Right atrium auricular region (tissue), 2 donors: ENCODE results near the gene CIB4. TPM values are rescaled to one million over a fixed set of nuclear protein-coding genes. Genes with fewer than 3 reads are reported as not detected.

Source experiments
- DNase-seq: peaks from one replicate; pipeline ENCODE4 v3.0.0-alpha.2; 2019; ENCODE audit warnings: low spot score
- H3K27ac ChIP-seq, 2 donors: fragments of 200-600 bp; sonication (generic); 1 replicate in 1 of 2; 2 replicates in 1 of 2; pipeline ENCODE4 v1.5.1; 2016 to 2019
- H3K27me3 ChIP-seq, 2 donors: fragments of 200-600 bp; sonication (generic); one replicate each; pipeline versions ENCODE4 v1.5.1 to v1.6.0; 2017 to 2019
- H3K36me3 ChIP-seq: fragments of 200-600 bp; sonication (generic); one replicate; pipeline ENCODE4 v1.5.1; 2016
- H3K4me1 ChIP-seq, 2 donors: fragments of 200-600 bp; sonication (generic); one replicate each; pipeline versions ENCODE4 v1.5.1 to v1.6.0; 2017 to 2019
- H3K4me3 ChIP-seq, 2 donors: fragments of 200-600 bp; sonication (generic); 1 replicate in 1 of 2; 2 replicates in 1 of 2; pipeline ENCODE4 v1.5.1; 2017 to 2019; ENCODE audit warnings: mild to moderate bottlenecking in 1 of 2, moderate library complexity in 1 of 2
- H3K9me3 ChIP-seq, 2 donors: fragments of 200-600 bp; sonication (generic); one replicate each; pipeline ENCODE4 v1.5.1; 2019
- CTCF ChIP-seq, 2 donors: fragments of 200-600 bp; sonication (generic); IDR thresholded peaks; one replicate each; pipeline ENCODE4 v1.5.1; 2019; ENCODE audit warnings: antibody characterized with exemption in 2 of 2
- total RNA-seq, 2 donors: library from RNA; depleted of rRNA; stranded (reverse); fragments of >200 nt; gene quantifications; one replicate each; pipeline ENCODE4 v1.1.0, GENCODE V29; 2016

Gene CIB4
- total RNA-seq, 2 donors from 2014 or later: not detected

GRCh38 chr2:26577442-26578112, 63.6 kb downstream of the CIB4 start:
- Histone ChIP-seq H3K4me3 (no peak overlapping the region), H3K9me3 (no peaks in the 10 kb centered on the region), H3K27ac (no peak overlapping the region), H3K4me1 (no peaks in the 10 kb centered on the region), H3K27me3 (no peaks in the 10 kb centered on the region), H3K36me3 (no peaks in the 10 kb centered on the region)
- TF ChIP-seq CTCF (IDR thresholded peaks at IDR 0.05): peak; percentile 97
- DNase-seq: no peak

- no peak for DNase-seq
- H3K36me3 ChIP-seq: no peaks in the 10 kb centered on the region
- no peak overlapping the region for H3K27ac ChIP-seq
- H3K4me1 ChIP-seq: no peaks in the 10 kb centered on the region
- no peak overlapping the region for H3K4me3 ChIP-seq
- no peaks in the 10 kb centered on the region for H3K9me3 ChIP-seq
- H3K27me3 ChIP-seq: no peaks in the 10 kb centered on the region
- TF ChIP-seq CTCF (IDR thresholded peaks at IDR 0.05): no peak
These were observed 64.4 kb downstream of the CIB4 start for GRCh38 chr2:26576565-26577441.

GRCh38 chr2:26575836-26576564, 65.2 kb downstream of the CIB4 start:
- no peak overlapping the region for H3K4me3 ChIP-seq
- no peak overlapping the region for H3K27ac ChIP-seq
- no peak for DNase-seq
- H3K9me3 ChIP-seq: no peaks in the 10 kb centered on the region
- H3K27me3 ChIP-seq: no peaks in the 10 kb centered on the region
- no peak for TF ChIP-seq CTCF (IDR thresholded peaks at IDR 0.05)
- H3K36me3 ChIP-seq: no peaks in the 10 kb centered on the region
- no peaks in the 10 kb centered on the region for H3K4me1 ChIP-seq

- Histone ChIP-seq H3K4me3 (no peak overlapping the region), H3K36me3 (no peaks in the 10 kb centered on the region), H3K4me1 (no peaks in the 10 kb centered on the region), H3K27ac (no peak overlapping the region), H3K27me3 (no peaks in the 10 kb centered on the region), H3K9me3 (no peaks in the 10 kb centered on the region)
- DNase-seq: no peak
- TF ChIP-seq CTCF (IDR thresholded peaks at IDR 0.05): no peak
These were observed 66.1 kb downstream of the CIB4 start for GRCh38 chr2:26574900-26575560.

- no peak overlapping the region for H3K4me3 ChIP-seq
- H3K27ac ChIP-seq: no peak overlapping the region
- no peaks in the 10 kb centered on the region for H3K36me3 ChIP-seq
- no peak for DNase-seq
- no peak for TF ChIP-seq CTCF (IDR thresholded peaks at IDR 0.05)
- no peaks in the 10 kb centered on the region for H3K27me3 ChIP-seq
- H3K4me1 ChIP-seq: no peaks in the 10 kb centered on the region
- H3K9me3 ChIP-seq: no peaks in the 10 kb centered on the region
These were observed 66.9 kb downstream of the CIB4 start for GRCh38 chr2:26574066-26574899.
